KMS-11 (cell line): ENCODE measurements around the gene INPP5E.

Source experiments
- H2AFZ ChIP-seq: fragments of 200-600 bp; sonication (generic); 2 replicates; pipeline ENCODE4 v1.6.1; 2016; ENCODE audit warnings: antibody characterized with exemption, mixed run types, low read depth
- H3K27ac ChIP-seq: fragments of 200-600 bp; sonication (generic); 2 replicates; pipeline ENCODE4 v1.6.1; 2016; ENCODE audit warnings: mild to moderate bottlenecking, mixed run types
- H3K27me3 ChIP-seq: fragments of 200-600 bp; sonication (generic); 2 replicates; pipeline ENCODE4 v1.6.1; 2017; ENCODE audit warnings: mild to moderate bottlenecking, low read depth, mixed run types, moderate library complexity; ENCODE audit not compliant: insufficient read depth
- H3K36me3 ChIP-seq: fragments of 200-600 bp; sonication (generic); 2 replicates; pipeline ENCODE4 v1.6.1; 2017; ENCODE audit warnings: mild to moderate bottlenecking, mixed run types; ENCODE audit not compliant: insufficient read depth
- H3K4me1 ChIP-seq: fragments of 200-600 bp; sonication (generic); 2 replicates; pipeline ENCODE4 v1.6.1; 2016; ENCODE audit warnings: mild to moderate bottlenecking, low read depth, mixed run types; ENCODE audit not compliant: poor library complexity, severe bottlenecking
- H3K4me2 ChIP-seq: fragments of 200-600 bp; sonication (generic); 2 replicates; pipeline ENCODE4 v1.7.0; 2016; ENCODE audit warnings: mild to moderate bottlenecking, mixed run types
- H3K4me3 ChIP-seq: fragments of 200-600 bp; sonication (generic); IDR thresholded peaks from 2 replicates; pipeline ENCODE4 v1.6.1; 2017; ENCODE audit warnings: low read depth, low read length, mixed read lengths; ENCODE audit not compliant: insufficient read depth
- H3K79me2 ChIP-seq: fragments of 200-600 bp; sonication (generic); 2 replicates; pipeline ENCODE4 v1.6.1; 2016; ENCODE audit warnings: low read depth, mixed run types; ENCODE audit not compliant: insufficient read depth
- H3K9ac ChIP-seq: fragments of 200-600 bp; sonication (generic); 2 replicates; pipeline ENCODE4 v1.6.1; 2016; ENCODE audit warnings: mild to moderate bottlenecking, mixed run types
- H4K20me1 ChIP-seq: fragments of 200-600 bp; sonication (generic); 2 replicates; pipeline ENCODE4 v1.6.1; 2016; ENCODE audit warnings: mild to moderate bottlenecking, mixed run types; ENCODE audit not compliant: insufficient read depth
- TF ChIP-seq, protein P1 (sequence below): fragments of 200-600 bp; sonication (generic); conservative IDR thresholded peaks from 2 replicates; pipeline ENCODE4 v1.6.1; 2017; ENCODE audit warnings: low read depth, mild to moderate bottlenecking, antibody characterized with exemption, low read length, moderate library complexity, mixed read lengths

INPP5E gene

DNA sequence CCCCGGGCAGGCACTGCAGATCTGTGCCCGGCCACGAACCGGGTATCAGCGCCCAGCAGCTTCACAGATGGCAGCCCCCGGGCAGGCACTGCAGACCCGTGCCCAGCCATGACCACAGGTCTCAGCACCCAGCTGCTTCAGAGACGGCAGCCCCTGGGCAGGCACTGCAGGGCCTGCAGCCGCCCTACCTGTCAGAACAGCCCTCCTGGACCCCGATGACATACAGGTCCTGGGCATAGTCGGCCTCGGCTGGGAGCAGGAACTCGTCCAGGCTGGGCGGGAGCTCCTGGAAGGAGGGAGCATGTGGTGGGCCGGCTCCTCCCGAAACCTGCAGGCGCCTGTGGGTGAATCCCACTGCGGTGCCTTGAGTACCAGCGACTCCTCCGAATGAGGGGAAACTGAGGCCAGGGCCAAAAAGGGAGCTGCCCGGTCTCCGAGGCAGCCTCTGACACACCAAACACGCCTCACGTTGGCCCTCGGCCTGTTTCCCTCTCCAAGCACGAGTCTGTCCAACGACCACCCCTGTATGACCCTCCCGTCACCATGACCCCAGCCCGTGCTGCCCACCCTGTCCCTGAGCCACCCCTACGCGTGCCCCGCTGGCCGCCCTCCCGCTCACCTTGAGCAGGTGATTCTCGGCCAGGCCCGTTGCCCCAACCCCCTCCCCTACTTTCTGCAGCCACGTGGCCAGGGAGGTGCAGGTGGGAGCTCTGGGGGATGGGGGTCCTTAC lies 5.6 kb downstream of the INPP5E start:
- no peak overlapping the region for H3K4me2 ChIP-seq
- no peaks in the 10 kb centered on the region for H3K36me3 ChIP-seq
- H3K27me3 ChIP-seq, result no peaks in the 10 kb centered on the region
- peaks cover 34% of the 10 kb centered on the region for H3K79me2 ChIP-seq
- no peak overlapping the region for H2AFZ ChIP-seq
- H3K9ac ChIP-seq, result no peak overlapping the region
- H3K27ac ChIP-seq, result no peak overlapping the region
- no peaks in the 10 kb centered on the region for H4K20me1 ChIP-seq
- H3K4me1 ChIP-seq, result peaks cover 14% of the 10 kb centered on the region
- TF ChIP-seq, protein P1, sequence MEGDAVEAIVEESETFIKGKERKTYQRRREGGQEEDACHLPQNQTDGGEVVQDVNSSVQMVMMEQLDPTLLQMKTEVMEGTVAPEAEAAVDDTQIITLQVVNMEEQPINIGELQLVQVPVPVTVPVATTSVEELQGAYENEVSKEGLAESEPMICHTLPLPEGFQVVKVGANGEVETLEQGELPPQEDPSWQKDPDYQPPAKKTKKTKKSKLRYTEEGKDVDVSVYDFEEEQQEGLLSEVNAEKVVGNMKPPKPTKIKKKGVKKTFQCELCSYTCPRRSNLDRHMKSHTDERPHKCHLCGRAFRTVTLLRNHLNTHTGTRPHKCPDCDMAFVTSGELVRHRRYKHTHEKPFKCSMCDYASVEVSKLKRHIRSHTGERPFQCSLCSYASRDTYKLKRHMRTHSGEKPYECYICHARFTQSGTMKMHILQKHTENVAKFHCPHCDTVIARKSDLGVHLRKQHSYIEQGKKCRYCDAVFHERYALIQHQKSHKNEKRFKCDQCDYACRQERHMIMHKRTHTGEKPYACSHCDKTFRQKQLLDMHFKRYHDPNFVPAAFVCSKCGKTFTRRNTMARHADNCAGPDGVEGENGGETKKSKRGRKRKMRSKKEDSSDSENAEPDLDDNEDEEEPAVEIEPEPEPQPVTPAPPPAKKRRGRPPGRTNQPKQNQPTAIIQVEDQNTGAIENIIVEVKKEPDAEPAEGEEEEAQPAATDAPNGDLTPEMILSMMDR, result no peak
- H3K4me3 ChIP-seq, result no peak overlapping the region

DNA sequence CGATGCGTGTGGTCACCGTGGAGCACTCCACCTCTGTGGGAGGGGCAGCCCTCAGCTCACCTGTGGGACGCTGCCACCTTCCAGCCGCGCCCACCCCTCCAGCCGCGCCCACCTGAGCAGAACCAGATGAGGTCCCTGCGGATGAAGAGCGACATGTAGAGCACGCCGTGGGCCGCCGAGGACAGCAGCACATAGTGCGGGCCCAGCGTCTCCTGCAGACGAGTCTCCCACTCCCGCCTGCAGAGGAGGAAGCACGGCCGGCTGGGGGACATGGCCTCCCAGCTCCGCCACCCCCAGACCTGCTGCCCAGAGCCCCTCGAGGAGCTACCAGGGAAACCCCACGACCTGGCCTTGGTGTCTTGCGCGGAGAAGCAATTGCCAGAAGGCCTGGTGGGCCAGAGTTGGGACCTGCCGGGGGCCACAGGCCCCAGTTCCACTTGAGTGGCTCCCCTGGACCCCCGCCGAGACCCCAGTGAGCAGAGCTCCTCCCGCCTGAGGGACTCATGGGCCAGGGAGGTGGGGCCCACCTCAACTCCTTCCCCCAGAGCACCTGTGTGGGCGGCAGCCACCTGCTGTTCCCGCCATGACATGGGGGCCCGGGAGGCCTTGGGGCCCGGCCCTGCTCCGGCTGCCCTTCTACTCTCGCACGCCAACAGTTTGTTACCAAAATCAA lies 6.5 kb downstream of the INPP5E start:
- Histone ChIP-seq H3K27ac (no peak overlapping the region), H3K36me3 (no peaks in the 10 kb centered on the region), H3K4me1 (peaks cover 11% of the 10 kb centered on the region), H3K27me3 (no peaks in the 10 kb centered on the region), H3K79me2 (peaks cover 28% of the 10 kb centered on the region), H4K20me1 (no peaks in the 10 kb centered on the region), H2AFZ (no peak overlapping the region), H3K4me2 (no peak overlapping the region), H3K9ac (no peak overlapping the region), H3K4me3 (no peak overlapping the region)
- TF ChIP-seq, protein P1, result no peak

DNA sequence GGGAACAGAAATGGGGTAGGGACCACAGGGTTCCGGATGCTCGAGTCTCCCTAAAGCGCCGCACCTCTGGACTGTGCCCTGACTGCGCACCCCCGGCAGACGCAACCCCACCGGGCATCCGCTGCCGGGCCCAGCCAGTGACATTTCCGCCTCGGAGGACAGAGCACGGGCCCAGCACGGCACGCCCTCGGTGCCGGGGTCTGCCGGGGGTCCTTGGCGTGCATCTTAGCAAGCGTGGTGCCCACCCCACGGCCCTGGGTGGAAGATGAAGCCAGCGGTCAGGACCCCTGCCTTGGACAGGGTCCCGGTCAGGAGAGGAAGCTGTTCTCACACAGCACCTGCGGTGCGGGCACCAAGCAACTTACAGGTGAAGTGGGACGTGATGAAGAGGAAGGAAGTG lies 7.1 kb downstream of the INPP5E start:
- peaks cover 5% of the 10 kb centered on the region for H3K4me1 ChIP-seq
- H3K4me2 ChIP-seq, result no peak overlapping the region
- H2AFZ ChIP-seq, result no peak overlapping the region
- no peak overlapping the region for H3K9ac ChIP-seq
- H3K27me3 ChIP-seq, result no peaks in the 10 kb centered on the region
- TF ChIP-seq, protein P1, result no peak
- peaks cover 22% of the 10 kb centered on the region; the same call in 1 of the 2 replicates for H3K79me2 ChIP-seq
- no peak overlapping the region for H3K4me3 ChIP-seq
- no peaks in the 10 kb centered on the region for H3K36me3 ChIP-seq
- no peaks in the 10 kb centered on the region for H4K20me1 ChIP-seq
- H3K27ac ChIP-seq, result no peak overlapping the region

DNA sequence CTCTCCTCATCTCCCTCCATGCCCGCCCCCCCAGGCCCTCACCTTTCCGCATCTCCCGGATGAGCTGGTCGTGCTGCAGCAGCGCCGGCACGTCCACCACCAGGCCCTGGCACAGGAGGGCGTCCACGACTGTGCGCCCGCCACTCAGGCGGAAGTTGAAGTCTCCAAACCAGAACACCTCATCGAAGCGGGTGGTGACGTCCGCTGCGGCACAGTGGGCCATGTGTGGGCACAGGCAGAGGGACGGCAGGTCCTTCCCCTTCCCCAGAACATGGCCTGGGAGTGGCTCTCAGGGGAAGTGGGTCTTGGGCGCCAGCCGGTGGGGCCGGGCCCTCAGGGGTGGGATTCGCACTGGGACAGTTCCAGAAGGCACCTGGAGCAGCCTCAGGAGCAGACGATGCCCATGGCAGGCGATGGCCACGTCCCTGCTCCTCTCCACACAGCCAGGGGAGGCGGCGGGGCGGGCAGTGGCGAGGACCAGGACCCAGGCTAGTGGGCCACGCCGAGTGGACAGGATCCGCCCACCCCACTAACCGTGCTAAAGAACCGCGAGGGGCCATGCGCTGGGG lies 7.8 kb downstream of the INPP5E start:
- peaks cover 15% of the 10 kb centered on the region; the same call in 1 of the 2 replicates for H3K79me2 ChIP-seq
- H3K4me3 ChIP-seq, result no peak overlapping the region
- H3K4me2 ChIP-seq, result no peak overlapping the region
- TF ChIP-seq, protein P1, result no peak
- no peak overlapping the region for H3K9ac ChIP-seq
- H3K36me3 ChIP-seq, result no peaks in the 10 kb centered on the region
- H4K20me1 ChIP-seq, result no peaks in the 10 kb centered on the region
- no peaks in the 10 kb centered on the region for H3K27me3 ChIP-seq
- H3K27ac ChIP-seq, result no peak overlapping the region
- H3K4me1 ChIP-seq, result no peaks in the 10 kb centered on the region
- no peak overlapping the region for H2AFZ ChIP-seq
